Tibial nerve (tissue), 3 donors: ENCODE data around the gene RNF4.

Experiments
- CTCF ChIP-seq, 5 experiments: fragments of 200-600 bp in 3 of 5; fragments of 450-650 bp in 2 of 5; sonication (generic) in 3 of 5; IDR thresholded peaks; one replicate each; pipeline ENCODE4 v1.5.1; 2016 to 2019; ENCODE audit warnings: antibody characterized with exemption in 5 of 5, mild to moderate bottlenecking in 3 of 5, moderate library complexity in 2 of 5
- POLR2A ChIP-seq, 2 donors: fragments of 450-650 bp; IDR thresholded peaks; one replicate each; pipeline ENCODE4 v1.6.1; 2017; ENCODE audit warnings: antibody characterized with exemption in 2 of 2, mild to moderate bottlenecking in 2 of 2, moderate library complexity in 2 of 2

- no peak for TF ChIP-seq CTCF (IDR thresholded peaks at IDR 0.05)
- TF ChIP-seq POLR2A (IDR thresholded peaks at IDR 0.05) = no peak
These were observed 19.9 kb upstream of the RNF4 start for GRCh38 chr4:2449051-2449450.
